22Rv1 (cell line): ENCODE measurements around the gene U2AF1L4.

Source experiments
- H3K27ac ChIP-seq: fragments of 450-650 bp; 2 replicates; pipeline ENCODE4 v1.5.1; 2017
- ZFX ChIP-seq: fragments of 450-650 bp; IDR thresholded peaks from 2 replicates; pipeline ENCODE4 v1.6.1; 2017; ENCODE audit warnings: antibody characterized with exemption, borderline replicate concordance
- TF ChIP-seq, protein P1 (sequence below): fragments of 450-650 bp; IDR thresholded peaks from 2 replicates; pipeline ENCODE4 v1.5.1; 2017; ENCODE audit warnings: mild to moderate bottlenecking

Gene U2AF1L4

GRCh38 chr19:35740423-35741202 is 4.6 kb downstream of the U2AF1L4 start:
- H3K27ac ChIP-seq, result peak overlapping the region; percentile 90
- TF ChIP-seq, protein P1, sequence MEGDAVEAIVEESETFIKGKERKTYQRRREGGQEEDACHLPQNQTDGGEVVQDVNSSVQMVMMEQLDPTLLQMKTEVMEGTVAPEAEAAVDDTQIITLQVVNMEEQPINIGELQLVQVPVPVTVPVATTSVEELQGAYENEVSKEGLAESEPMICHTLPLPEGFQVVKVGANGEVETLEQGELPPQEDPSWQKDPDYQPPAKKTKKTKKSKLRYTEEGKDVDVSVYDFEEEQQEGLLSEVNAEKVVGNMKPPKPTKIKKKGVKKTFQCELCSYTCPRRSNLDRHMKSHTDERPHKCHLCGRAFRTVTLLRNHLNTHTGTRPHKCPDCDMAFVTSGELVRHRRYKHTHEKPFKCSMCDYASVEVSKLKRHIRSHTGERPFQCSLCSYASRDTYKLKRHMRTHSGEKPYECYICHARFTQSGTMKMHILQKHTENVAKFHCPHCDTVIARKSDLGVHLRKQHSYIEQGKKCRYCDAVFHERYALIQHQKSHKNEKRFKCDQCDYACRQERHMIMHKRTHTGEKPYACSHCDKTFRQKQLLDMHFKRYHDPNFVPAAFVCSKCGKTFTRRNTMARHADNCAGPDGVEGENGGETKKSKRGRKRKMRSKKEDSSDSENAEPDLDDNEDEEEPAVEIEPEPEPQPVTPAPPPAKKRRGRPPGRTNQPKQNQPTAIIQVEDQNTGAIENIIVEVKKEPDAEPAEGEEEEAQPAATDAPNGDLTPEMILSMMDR, result peak; percentile 48
- no peak for TF ChIP-seq ZFX

- no peak for TF ChIP-seq ZFX
- TF ChIP-seq, protein P1, result no peak
- peak overlapping the region; percentile 90 for H3K27ac ChIP-seq
These were observed 5.2 kb downstream of the U2AF1L4 start for GRCh38 chr19:35740108-35740422.

- H3K27ac ChIP-seq, result peak overlapping the region; percentile 90
- TF ChIP-seq, protein P1, result no peak
- no peak for TF ChIP-seq ZFX
These were observed 5.7 kb downstream of the U2AF1L4 start for GRCh38 chr19:35739275-35740107.

DNA sequence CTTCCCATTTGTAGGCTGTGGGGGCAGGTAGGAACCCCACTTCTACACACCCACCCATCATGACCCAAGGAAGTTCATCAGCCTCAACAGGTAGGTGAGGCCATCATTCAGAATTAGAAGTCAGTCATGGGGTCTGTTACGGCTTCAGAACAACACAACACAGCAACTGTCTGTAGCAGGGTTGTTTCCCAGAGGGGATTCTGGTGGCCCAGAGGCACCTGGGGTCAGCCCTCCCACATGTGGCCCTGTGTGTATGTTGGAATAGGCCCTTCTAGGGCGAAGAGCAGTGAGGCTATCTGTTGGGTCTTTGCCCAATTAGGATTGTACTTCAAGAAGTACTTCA is 6.4 kb downstream of the U2AF1L4 start:
- TF ChIP-seq, protein P1, result no peak
- TF ChIP-seq ZFX, result no peak

DNA sequence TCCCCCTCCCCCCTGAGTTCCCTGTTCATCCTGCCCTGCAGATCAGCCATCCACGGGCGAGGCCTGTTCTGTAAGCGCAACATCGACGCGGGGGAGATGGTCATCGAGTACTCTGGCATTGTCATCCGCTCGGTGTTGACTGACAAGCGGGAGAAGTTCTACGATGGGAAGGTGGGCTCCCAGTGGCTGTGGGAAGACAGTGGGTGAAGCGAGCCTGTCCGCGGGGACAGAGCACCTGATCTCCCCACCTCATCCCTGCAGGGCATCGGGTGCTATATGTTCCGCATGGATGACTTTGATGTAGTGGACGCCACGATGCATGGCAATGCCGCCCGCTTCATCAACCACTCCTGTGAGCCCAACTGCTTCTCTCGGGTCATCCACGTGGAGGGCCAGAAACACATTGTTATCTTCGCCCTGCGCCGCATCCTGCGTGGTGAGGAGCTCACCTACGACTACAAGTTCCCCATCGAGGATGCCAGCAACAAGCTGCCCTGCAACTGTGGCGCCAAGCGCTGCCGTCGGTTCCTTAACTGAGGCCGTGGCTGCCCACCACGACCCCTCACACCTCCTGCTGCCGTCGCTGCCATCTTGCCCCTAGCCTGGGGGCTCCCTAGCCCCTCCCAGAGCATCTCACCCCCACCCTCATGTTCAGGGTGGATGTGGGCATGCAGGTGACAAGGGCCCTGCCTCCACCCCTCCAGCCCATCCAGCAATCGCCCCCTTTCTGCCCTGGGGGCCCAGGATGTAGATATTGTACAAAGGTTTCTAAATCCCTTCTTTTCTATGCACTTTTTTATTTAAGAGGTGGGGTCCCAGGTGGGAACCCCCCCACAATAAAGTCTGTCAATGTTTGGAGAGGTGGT is 7.0 kb downstream of the U2AF1L4 start:
- peak overlapping the region; percentile 90 for H3K27ac ChIP-seq
- TF ChIP-seq ZFX, result no peak
- TF ChIP-seq, protein P1, result no peak

More for the DNA sequence above, 6.4 kb downstream of the U2AF1L4 start:
- peak overlapping the region; percentile 90 for H3K27ac ChIP-seq

GRCh38 chr19:35736913-35737886 is 8.0 kb downstream of the U2AF1L4 start:
- no peak overlapping the region for H3K27ac ChIP-seq
- TF ChIP-seq ZFX, result no peak
- TF ChIP-seq, protein P1, result no peak; the same call in 1 of the 2 replicates
